ENCODE measurements around the gene KNOP1. TPM values are rescaled to one million over a fixed set of nuclear protein-coding genes. Genes with fewer than 3 reads are reported as not detected.

KNOP1 gene
- total RNA-seq, 2 experiments from 2014 or later = 24.3 to 26.4 TPM

DNA sequence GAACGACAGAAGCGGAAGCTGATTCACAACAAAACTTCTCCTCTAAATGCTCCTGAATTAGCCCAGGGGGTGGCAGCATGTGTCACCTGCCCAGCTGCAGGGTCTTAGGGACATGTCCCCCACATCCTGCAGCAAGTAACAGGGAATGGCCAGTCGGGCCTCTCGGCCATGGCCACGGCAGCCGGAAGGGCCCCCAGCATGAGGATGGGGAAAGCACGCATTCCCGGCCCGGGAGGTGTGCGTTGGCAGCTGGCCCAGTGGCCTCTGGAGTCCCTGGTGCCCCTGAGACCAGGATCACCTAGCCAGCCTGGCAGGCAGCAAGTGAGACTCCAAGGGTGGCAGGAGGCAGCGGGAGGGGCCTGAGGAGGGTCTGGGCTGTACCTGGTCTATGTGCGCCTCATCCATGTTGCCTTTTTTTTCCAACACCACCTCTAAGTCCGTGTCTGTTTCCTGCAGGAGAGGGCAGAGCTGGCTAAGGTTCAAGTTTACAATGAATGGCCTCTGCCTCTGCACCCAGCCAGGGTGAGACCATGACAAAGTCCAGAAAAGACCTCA lies 7.0 kb downstream of the KNOP1 start:
- H3K9me3 Mint-ChIP-seq = no peaks in the 10 kb centered on the region
- H3K4me1 Mint-ChIP-seq (ENCODE audit: low read depth) = peaks cover 20% of the 10 kb centered on the region
- no peak for DNase-seq
- no peak overlapping the region for H3K4me3 Mint-ChIP-seq
- POLR2A ChIA-PET = no interaction called here
- H3K27me3 Mint-ChIP-seq = no peaks in the 10 kb centered on the region
- CTCF ChIA-PET = interaction anchor here (1.0 kb wide), 1 partner anchor 12 kb away, joined by 3 read pairs; no protein-coding TSS in a partner anchor
- peaks cover 35% of the 10 kb centered on the region for H3K36me3 Mint-ChIP-seq
- no peak overlapping the region for H3K27ac Mint-ChIP-seq
- intact Hi-C loops (cut with micrococcal nuclease) = loop anchor here (10.0 kb wide), 2 partner anchors 126 to 174 kb away; partner anchors contain the start of gene GPRC5B

DNA sequence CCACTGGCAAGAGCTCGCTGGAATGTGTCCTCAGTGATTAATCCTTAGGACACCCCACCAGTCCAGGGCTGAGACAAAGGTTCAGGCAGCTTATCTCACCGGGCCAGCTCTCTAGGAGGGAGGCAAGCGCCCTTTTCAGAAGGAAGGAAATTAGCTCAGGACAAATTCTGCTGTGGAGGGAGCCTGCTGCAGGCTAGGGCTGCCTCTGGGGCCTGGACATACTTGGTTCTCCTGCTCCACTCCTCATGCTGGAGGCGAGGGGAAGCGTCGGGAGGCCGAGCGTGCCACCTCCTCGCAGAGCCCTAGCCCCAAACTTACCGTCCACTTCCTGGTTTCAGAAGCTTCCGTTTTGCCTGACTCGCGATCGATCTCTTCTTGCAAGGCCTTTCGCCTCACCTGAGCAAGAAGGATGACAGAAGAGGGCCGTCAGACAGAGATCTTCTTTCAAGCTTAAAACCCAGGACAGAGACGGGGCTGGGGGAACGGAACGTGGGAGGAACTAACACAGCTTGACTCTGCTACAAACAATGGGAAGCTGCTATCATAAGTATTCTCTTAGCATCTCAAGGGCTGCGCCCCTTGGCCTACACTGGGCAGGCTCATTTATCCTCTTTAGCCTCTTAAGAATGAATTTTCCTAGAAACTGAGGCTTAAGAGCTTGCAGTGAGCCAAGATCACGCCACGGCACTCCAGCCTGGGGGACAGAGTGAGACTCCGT lies 7.7 kb downstream of the KNOP1 start:
- Mint-ChIP-seq H3K9me3 (no peaks in the 10 kb centered on the region), H3K4me3 (no peak overlapping the region), H3K36me3 (peaks cover 41% of the 10 kb centered on the region), H3K27me3 (no peaks in the 10 kb centered on the region), H3K4me1 (ENCODE audit: low read depth) (peaks cover 14% of the 10 kb centered on the region), H3K27ac (no peak overlapping the region)
- intact Hi-C loops (cut with micrococcal nuclease) = loop anchor here (10.0 kb wide), 2 partner anchors 126 to 174 kb away; partner anchors contain the start of gene GPRC5B
- no peak for DNase-seq
- ChIA-PET CTCF (interaction anchor here (1.0 kb wide), 1 partner anchor 12 kb away, joined by 3 read pairs; no protein-coding TSS in a partner anchor), POLR2A (no interaction called here)

DNA sequence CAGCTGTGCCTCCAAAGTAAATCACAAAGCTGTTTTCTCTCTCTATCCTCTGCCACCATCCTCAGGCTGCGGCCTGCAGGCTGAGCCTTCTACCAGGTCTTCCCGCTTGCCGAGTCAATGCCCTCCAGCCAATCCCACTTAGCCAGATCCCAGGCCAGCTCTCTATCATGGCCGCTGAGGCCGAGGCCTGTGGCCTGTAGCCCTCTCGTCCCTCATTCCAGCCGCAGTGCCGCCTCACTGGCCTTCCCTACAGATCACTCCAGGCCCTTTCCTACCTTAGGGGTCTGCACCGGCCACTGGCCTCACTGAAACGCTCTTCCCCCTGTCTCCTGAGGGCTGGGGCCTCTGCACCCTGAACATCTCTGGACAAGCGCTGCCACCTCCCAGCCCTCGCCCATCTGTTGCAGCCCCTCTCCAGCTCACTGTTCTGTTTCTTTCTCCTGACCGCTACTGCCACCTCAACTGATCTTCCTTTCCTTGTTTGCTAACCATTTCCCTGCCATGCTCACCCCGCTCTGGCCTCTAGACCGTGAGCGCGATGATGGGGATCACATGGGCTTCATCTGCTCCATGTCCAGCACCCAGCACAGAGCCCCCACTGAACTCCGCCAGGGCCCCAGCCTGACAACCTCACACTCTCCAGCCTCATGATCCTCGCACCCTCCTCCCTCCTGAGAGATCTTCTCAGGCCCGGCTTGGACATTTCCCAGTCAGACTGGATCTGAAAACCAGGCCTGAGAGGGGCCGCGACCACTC lies 8.5 kb downstream of the KNOP1 start:
- H3K36me3 Mint-ChIP-seq = peaks cover 45% of the 10 kb centered on the region
- no peaks in the 10 kb centered on the region for H3K27me3 Mint-ChIP-seq
- H3K4me1 Mint-ChIP-seq (ENCODE audit: low read depth) = peaks cover 9% of the 10 kb centered on the region
- H3K9me3 Mint-ChIP-seq = no peaks in the 10 kb centered on the region
- intact Hi-C loops (cut with micrococcal nuclease) = loop anchor here (10.0 kb wide), 2 partner anchors 125 to 175 kb away; partner anchors contain the start of gene GPRC5B
- ChIA-PET POLR2A (no interaction called here), CTCF (no interaction called here)
- DNase-seq = no peak
- H3K27ac Mint-ChIP-seq = no peak overlapping the region
- H3K4me3 Mint-ChIP-seq = no peak overlapping the region

DNA sequence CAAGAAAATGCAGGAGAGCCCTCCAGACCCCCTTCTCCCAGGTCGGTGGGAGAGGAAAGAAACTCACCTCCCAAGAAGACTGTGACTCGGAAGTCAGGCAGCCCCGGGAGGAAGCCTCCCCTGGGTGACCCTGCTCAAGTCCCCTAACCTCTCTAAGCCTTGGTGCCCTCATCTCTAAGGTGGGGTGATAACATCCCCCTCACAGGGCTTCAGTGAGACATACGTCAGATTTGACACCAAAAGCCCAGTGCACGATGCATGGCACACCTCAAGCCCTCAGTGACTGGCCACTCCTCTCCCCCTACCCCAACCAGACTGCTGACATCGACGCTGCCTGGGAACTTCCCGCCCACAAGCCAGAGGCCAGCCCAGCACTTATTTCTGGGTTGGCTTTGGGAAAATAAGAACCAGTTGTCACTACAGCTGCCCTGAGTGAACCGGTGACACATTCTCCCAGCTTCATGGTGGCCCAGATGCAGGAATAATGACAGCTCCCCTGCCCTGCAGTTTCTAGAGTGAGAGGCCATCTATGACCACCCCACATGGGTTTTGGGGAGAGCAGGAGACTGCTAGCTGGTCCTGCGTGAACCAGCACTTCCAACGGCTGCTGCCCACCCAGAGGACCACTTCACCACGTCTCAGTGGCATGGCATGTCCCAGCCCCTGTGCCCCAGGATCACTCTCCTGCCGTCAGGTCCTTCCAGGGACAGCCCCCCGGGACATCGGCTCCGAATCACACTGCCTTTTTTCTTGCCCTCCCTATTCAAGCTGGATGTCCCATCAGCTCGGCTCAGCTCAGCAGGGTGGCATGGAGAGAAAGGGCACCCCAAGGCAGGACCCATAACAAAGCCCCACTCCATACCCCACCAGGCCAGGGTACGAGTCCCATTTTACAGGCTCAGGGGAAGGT lies 9.5 kb downstream of the KNOP1 start:
- Mint-ChIP-seq H3K36me3 (peaks cover 43% of the 10 kb centered on the region), H3K9me3 (no peaks in the 10 kb centered on the region), H3K27me3 (no peaks in the 10 kb centered on the region), H3K4me3 (no peak overlapping the region), H3K4me1 (ENCODE audit: low read depth) (peaks cover 9% of the 10 kb centered on the region), H3K27ac (no peak overlapping the region)
- no peak for DNase-seq
- intact Hi-C loops (cut with micrococcal nuclease) = no loop called here
- ChIA-PET CTCF (no interaction called here), POLR2A (no interaction called here)

DNA sequence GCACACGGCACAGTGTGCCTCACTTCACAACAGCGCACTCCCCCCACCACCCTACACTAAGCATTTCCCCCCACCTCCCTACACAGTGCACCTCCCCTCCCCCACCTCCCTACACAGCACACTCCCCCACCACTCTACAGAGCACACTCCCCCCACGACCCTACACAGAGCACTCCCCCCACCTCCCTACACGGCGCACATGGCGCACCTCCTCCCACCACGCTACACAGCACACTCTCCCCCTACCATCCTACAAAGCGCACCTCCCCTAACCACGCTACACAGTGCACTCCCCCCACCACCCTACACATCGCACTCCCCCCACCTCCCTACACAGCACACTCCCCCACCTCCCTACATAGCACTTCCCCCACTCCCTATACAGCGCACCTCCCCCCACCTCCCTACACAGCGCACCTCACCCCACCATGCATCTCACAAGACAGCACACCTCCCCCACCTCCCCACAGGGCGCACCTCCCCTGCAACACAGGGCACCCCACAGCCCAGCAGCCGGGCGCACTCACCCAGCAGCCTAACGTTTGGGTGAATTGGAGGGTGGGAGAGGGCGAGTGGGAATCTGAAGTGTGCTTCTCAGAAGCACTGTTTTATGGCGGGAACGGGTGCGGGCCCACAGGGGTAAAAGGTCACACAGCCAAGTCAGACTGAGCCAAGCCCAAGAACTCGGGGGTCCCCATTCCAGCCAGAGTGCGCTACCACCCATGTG lies 10.3 kb downstream of the KNOP1 start:
- intact Hi-C loops (cut with micrococcal nuclease) = no loop called here
- no peak overlapping the region for H3K27ac Mint-ChIP-seq
- CTCF ChIA-PET = no interaction called here
- peaks cover 9% of the 10 kb centered on the region for H3K4me1 Mint-ChIP-seq (ENCODE audit: low read depth)
- H3K27me3 Mint-ChIP-seq = no peaks in the 10 kb centered on the region
- no peaks in the 10 kb centered on the region for H3K9me3 Mint-ChIP-seq
- POLR2A ChIA-PET = interaction anchor here (0.8 kb wide), 1 partner anchor 9 kb away, joined by 3 read pairs; no protein-coding TSS in a partner anchor
- no peak for DNase-seq
- H3K36me3 Mint-ChIP-seq = peaks cover 45% of the 10 kb centered on the region
- no peak overlapping the region for H3K4me3 Mint-ChIP-seq

DNA sequence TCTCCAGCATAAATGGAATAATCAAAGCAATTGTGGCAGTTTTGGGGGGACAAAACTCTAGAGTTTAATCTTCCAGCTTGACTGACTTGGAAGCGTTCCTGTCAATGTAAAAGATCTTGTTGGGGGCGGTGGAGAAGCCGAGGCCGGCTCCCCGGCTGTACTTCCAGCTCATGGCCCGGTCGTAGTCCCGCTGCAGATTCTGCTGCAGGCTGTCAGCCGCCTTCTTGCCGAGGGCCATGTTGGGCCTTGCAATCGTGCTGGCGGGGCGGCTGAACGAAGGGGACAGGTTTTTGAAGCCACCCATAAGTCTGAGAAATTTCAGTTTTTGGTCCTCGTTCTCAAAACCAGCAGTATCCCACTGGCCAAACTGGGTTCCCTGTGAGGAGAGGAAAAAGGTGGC lies 11.2 kb downstream of the KNOP1 start:
- intact Hi-C loops (cut with micrococcal nuclease) = no loop called here
- H3K36me3 Mint-ChIP-seq = peaks cover 49% of the 10 kb centered on the region

DNA sequence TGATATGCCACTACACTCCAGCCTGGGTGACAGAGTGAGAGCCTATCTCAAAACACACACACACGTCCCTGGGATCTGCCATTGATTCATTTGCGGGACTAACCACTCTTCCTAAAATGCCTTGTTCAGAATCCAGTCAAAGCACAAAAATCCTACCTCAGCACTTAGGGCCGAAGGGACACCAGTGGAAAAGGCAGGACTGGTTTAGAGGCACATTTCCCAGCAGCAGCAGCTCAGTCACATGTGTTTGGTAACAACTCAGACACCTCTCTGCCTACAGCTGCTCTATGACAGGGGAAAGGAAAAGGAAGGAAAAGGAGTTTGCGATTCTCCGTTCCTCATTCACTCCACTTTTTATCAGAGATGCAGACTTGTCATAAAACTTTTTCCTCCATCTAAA lies 12.2 kb downstream of the KNOP1 start:
- Mint-ChIP-seq H3K36me3 (peaks cover 48% of the 10 kb centered on the region), H3K27me3 (no peaks in the 10 kb centered on the region), H3K4me1 (ENCODE audit: low read depth) (peaks cover 11% of the 10 kb centered on the region), H3K9me3 (no peaks in the 10 kb centered on the region), H3K4me3 (no peak overlapping the region), H3K27ac (no peak overlapping the region)
- intact Hi-C loops (cut with micrococcal nuclease) = no loop called here
- ChIA-PET CTCF (no interaction called here), POLR2A (no interaction called here)
- no peak for DNase-seq

More for the DNA sequence above, 11.2 kb downstream of the KNOP1 start:
- Mint-ChIP-seq H3K4me1 (ENCODE audit: low read depth) (peaks cover 9% of the 10 kb centered on the region), H3K27me3 (no peaks in the 10 kb centered on the region), H3K27ac (no peak overlapping the region), H3K4me3 (no peak overlapping the region), H3K9me3 (no peaks in the 10 kb centered on the region)
- ChIA-PET CTCF (no interaction called here), POLR2A (interaction anchor here (0.8 kb wide), 1 partner anchor 8 kb away, joined by 3 read pairs; no protein-coding TSS in a partner anchor)
- DNase-seq = no peak

DNA sequence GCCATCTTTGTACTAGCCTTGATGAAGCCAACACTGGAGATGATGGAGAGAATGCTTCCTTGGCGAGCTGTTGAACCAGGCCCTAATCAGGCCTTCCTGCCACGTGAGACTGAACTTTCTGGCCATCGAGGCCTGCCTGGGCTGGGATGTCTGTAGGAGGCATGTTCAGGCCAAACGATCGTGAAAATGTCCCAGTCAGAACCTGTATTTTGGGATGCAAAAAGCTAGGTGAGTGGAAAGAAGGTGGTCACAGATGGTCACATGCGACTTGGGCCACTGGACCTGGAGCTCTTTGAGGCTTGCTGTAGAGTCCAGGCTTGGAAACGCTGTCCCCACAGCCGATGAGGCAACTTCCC lies 12.9 kb downstream of the KNOP1 start:
- Mint-ChIP-seq H3K27me3 (no peaks in the 10 kb centered on the region), H3K36me3 (peaks cover 54% of the 10 kb centered on the region), H3K27ac (no peak overlapping the region), H3K4me1 (ENCODE audit: low read depth) (peaks cover 12% of the 10 kb centered on the region), H3K4me3 (no peak overlapping the region), H3K9me3 (no peaks in the 10 kb centered on the region)
- ChIA-PET POLR2A (interaction anchor here (1.0 kb wide), 1 partner anchor 9 kb away, joined by 3 read pairs; no protein-coding TSS in a partner anchor), CTCF (no interaction called here)
- DNase-seq = no peak
- intact Hi-C loops (cut with micrococcal nuclease) = no loop called here

DNA sequence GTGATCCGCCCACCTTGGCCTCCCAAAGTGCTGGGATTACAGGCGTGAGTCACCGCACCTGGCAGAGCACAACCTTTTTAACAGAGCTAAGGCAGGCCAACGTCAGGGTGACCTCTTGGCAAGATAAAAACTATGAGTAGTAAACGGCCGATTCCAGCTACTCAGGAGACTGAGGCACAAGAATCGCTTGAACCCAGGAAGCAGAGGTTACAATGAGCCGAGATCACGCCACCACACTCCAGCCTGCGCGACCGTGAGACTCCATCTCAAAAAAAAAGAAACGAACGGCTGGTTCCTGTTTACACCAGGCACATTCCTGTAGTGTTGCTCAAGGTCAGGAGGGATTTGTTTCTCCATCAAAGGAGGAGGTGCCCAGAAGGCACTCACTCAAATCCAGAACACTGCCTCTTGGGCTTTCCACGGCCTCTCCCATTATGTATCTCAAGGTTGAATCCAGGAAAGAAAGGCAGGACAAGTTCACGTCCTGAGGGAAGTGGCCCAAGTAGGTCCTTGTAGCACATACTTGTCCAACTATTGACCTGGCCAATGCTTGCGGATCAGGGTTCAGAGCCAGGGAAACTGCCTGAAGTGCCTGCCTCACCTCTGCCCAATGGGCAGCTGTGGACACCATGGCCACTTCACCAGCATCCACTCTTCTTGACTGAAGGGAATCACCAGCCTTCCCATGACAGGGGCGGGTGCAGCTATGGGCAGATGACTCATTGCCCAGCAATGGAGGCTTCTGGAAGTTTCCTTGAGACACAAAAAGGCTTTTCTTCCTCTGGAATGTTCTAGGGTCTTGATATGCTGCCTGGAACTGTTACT lies 13.5 kb downstream of the KNOP1 start:
- Mint-ChIP-seq H3K9me3 (no peaks in the 10 kb centered on the region), H3K27me3 (no peaks in the 10 kb centered on the region), H3K4me3 (no peak overlapping the region), H3K27ac (no peak overlapping the region), H3K36me3 (peaks cover 53% of the 10 kb centered on the region), H3K4me1 (ENCODE audit: low read depth) (peaks cover 11% of the 10 kb centered on the region)
- ChIA-PET POLR2A (interaction anchor here (1.0 kb wide), 1 partner anchor 8 kb away, joined by 3 read pairs; no protein-coding TSS in a partner anchor), CTCF (no interaction called here)
- intact Hi-C loops (cut with micrococcal nuclease) = no loop called here
- DNase-seq = no peak

DNA sequence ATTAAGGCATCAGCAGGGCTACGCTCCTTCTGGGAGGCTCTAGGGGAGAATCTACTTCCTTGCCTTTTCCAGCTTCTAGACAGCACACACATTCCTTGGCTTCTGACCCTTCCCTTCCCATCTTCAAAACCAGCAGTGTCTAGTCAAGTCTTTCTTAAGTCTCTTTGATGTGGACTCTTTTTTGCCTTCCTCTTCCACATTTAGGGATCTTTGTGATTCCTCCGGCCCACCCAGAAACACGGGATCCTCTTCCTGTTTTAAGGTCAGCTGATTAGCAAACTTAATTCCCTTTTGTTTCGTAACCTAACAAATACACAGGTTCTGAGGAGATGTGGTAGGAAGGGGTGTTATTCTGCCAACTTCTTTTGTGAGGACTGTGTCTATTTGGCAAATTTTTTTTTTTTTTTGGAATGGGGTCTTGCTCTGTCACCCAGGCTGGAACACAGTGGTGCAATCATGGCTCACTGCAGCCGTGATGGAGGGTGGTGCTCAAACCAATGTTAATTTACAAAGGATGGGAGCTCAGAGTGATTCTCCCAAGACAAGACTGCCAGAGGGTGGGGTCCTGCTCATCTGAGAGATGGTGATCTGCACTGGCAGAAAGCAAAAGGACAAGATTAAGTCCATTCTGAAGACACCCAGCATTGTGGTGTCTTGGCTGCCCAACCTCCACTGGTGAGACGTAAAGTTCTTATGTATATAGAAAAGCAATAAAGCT lies 14.7 kb downstream of the KNOP1 start:
- intact Hi-C loops (cut with micrococcal nuclease) = no loop called here
- H3K4me1 Mint-ChIP-seq (ENCODE audit: low read depth) = peaks cover 18% of the 10 kb centered on the region
- no peak for DNase-seq
- H3K4me3 Mint-ChIP-seq = no peak overlapping the region
- no peaks in the 10 kb centered on the region for H3K27me3 Mint-ChIP-seq
- H3K9me3 Mint-ChIP-seq = no peaks in the 10 kb centered on the region
- ChIA-PET CTCF (no interaction called here), POLR2A (no interaction called here)
- H3K27ac Mint-ChIP-seq = no peak overlapping the region
- H3K36me3 Mint-ChIP-seq = peaks cover 54% of the 10 kb centered on the region

Measured in activated CD4-positive, alpha-beta memory T cell treated with anti-CD3 and anti-CD28 coated beads for 36 hours (primary cell).